H1 (cell line): ENCODE results near the gene CACNA1F. TPM values are rescaled to one million over a fixed set of nuclear protein-coding genes. Genes with fewer than 3 reads are reported as not detected.

Experiments used
- ATF3 ChIP-seq: IDR thresholded peaks from 2 replicates; pipeline ENCODE4 v1.6.1; 2011; ENCODE audit warnings: low read depth, mild to moderate bottlenecking, low read length; ENCODE audit not compliant: insufficient read depth
- CHD2 ChIP-seq: IDR thresholded peaks from 2 replicates; pipeline ENCODE4 v1.6.1; 2012; ENCODE audit warnings: low read length, improper control_type of control experiment
- FOSL1 ChIP-seq: IDR thresholded peaks from 2 replicates; pipeline ENCODE4 v1.6.1; 2011; ENCODE audit warnings: mild to moderate bottlenecking, low read depth, low read length, moderate library complexity; ENCODE audit not compliant: insufficient read depth
- GABPA ChIP-seq: IDR thresholded peaks from 2 replicates; pipeline ENCODE4 v1.6.1; 2011; ENCODE audit warnings: mild to moderate bottlenecking, low read length, moderate library complexity, borderline replicate concordance; ENCODE audit not compliant: insufficient read depth
- KDM1A ChIP-seq: fragments of 200-600, 300-600 bp; sonication (generic); IDR thresholded peaks from 2 replicates; pipeline ENCODE4 v1.7.1; 2016; ENCODE audit warnings: mild to moderate bottlenecking, low read length, borderline replicate concordance
- KDM4A ChIP-seq: IDR thresholded peaks from one replicate; pipeline ENCODE4 v1.7.1; 2012; ENCODE audit warnings: low read depth, mild to moderate bottlenecking, moderate library complexity, low read length, inconsistent platforms; ENCODE audit not compliant: severe bottlenecking
- MAFK ChIP-seq: IDR thresholded peaks from 2 replicates; pipeline ENCODE4 v1.6.1; 2012; ENCODE audit warnings: low read depth, mild to moderate bottlenecking, improper control_type of control experiment, low read length
- MAX ChIP-seq: IDR thresholded peaks from 2 replicates; pipeline ENCODE4 v1.6.1; 2012; ENCODE audit warnings: inconsistent platforms
- NRF1 ChIP-seq: IDR thresholded peaks from 2 replicates; pipeline ENCODE4 v1.6.1; 2011; ENCODE audit warnings: mild to moderate bottlenecking, low read depth, low read length, improper control_type of control experiment
- POLR2AphosphoS5 ChIP-seq: IDR thresholded peaks from 2 replicates; pipeline ENCODE4 v1.6.1; 2011; ENCODE audit warnings: low read depth, low read length
- RAD21 ChIP-seq, 2 experiments: IDR thresholded peaks in 1 of 2; conservative IDR thresholded peaks in 1 of 2; 2 replicates each; pipeline ENCODE4 v1.6.1; 2011; ENCODE audit warnings: low read depth in 2 of 2, low read length in 2 of 2, improper control_type of control experiment in 1 of 2, inconsistent platforms in 1 of 2, mild to moderate bottlenecking in 1 of 2, moderate library complexity in 1 of 2
- RNF2 ChIP-seq: fragments of 200-900, 300-1000 bp; sonication (generic); IDR thresholded peaks from 2 replicates; pipeline ENCODE4 v1.7.1; 2016; ENCODE audit warnings: borderline replicate concordance, low read depth, mild to moderate bottlenecking, antibody characterized with exemption, low read length; ENCODE audit not compliant: poor library complexity, severe bottlenecking; ENCODE audit errors: missing control alignments
- RXRA ChIP-seq: IDR thresholded peaks from 2 replicates; pipeline ENCODE4 v1.6.1; 2011; ENCODE audit warnings: low read depth, mild to moderate bottlenecking, low read length, moderate library complexity; ENCODE audit not compliant: insufficient read depth
- SAP30 ChIP-seq: fragments of 300-600 bp; sonication (generic); IDR thresholded peaks from 2 replicates; pipeline ENCODE4 v1.7.1; 2012; ENCODE audit warnings: low read length, moderate library complexity, mild to moderate bottlenecking, inconsistent platforms; ENCODE audit not compliant: insufficient read depth, insufficient replicate concordance
- SIN3A ChIP-seq, 2 experiments: IDR thresholded peaks in 1 of 2; conservative IDR thresholded peaks in 1 of 2; 2 replicates each; pipeline ENCODE4 v1.6.1; 2011 to 2012; ENCODE audit warnings: low read length in 2 of 2, improper control_type of control experiment in 1 of 2, low read depth in 1 of 2, mild to moderate bottlenecking in 1 of 2
- TAF1 ChIP-seq: IDR thresholded peaks from 2 replicates; pipeline ENCODE4 v1.6.1; 2011; ENCODE audit warnings: mild to moderate bottlenecking, low read depth, low read length
- TAF7 ChIP-seq: optimal IDR thresholded peaks from 2 replicates; pipeline ENCODE3; 2011; ENCODE audit warnings: low read depth, mild to moderate bottlenecking, inconsistent platforms, low read length, moderate library complexity, borderline replicate concordance
- TBP ChIP-seq: IDR thresholded peaks from 2 replicates; pipeline ENCODE4 v1.6.1; 2011; ENCODE audit warnings: low read depth, low read length, improper control_type of control experiment
- TCF12 ChIP-seq: IDR thresholded peaks from 2 replicates; pipeline ENCODE4 v1.6.1; 2011; ENCODE audit warnings: low read depth, mild to moderate bottlenecking, low read length
- TEAD4 ChIP-seq: IDR thresholded peaks from 2 replicates; pipeline ENCODE4 v1.6.1; 2012; ENCODE audit warnings: low read depth, low read length, inconsistent platforms, mixed read lengths
- polyA plus RNA-seq, 7 experiments: library from polyadenylated mRNA; depleted of rRNA in 3 of 7; stranded (reverse) in 5 of 7; unstranded in 2 of 7; fragments of >200 nt in 5 of 7; fragments of 200-250 nt in 2 of 7; gene quantifications; 1 replicate in 5 of 7; 2 replicates in 1 of 7; 4 replicates in 1 of 7; pipeline versions ENCODE4 v1.2.1 to v1.2.3, GENCODE V29; 2011 to 2013; ENCODE audit warnings: missing spikeins in 2 of 7, mixed read lengths in 2 of 7
- total RNA-seq: library from RNA; stranded (reverse); fragmentation: NEBNext Ultra II Directional; extraction: Animal tissue kit (Norgen Biotek cat#: 25700); gene quantifications from 2 replicates; pipeline ENCODE4 v1.2.1, GENCODE V29; 2021

The CACNA1F gene
- total and polyA plus RNA-seq, 2 of the 8 experiments (the other 6 are each of a cell fraction or from before 2014, with no cell fraction given), result 0.59 to 0.84 TPM

GRCh38 chrX:49184294-49185281, 48.6 kb downstream of the CACNA1F start (continued):
- no peak for TF ChIP-seq RNF2
- no peak for TF ChIP-seq KDM4A
- no peak for TF ChIP-seq FOSL1
- TF ChIP-seq MAX, result no peak
- no peak for TF ChIP-seq GABPA
- TF ChIP-seq ATF3, result no peak
- no peak for TF ChIP-seq SIN3A (conservative IDR thresholded peaks at IDR 0.05 in 1 of 2, IDR thresholded peaks at IDR 0.05 in 1 of 2; ENCODE audit: low read depth in 1 of 2, low read length in 2 of 2)
- TF ChIP-seq SAP30, result no peak
- TF ChIP-seq MAFK, result no peak
- no peak for TF ChIP-seq CHD2
- peak; percentile 27 to 38; a peak in 2 of 4 replicates for TF ChIP-seq RAD21 (IDR thresholded peaks at IDR 0.05 in 1 of 2, conservative IDR thresholded peaks at IDR 0.05 in 1 of 2; ENCODE audit: low read depth in 2 of 2, low read length in 2 of 2)
- no peak for TF ChIP-seq TCF12
- TF ChIP-seq RXRA, result no peak
- no peak for TF ChIP-seq NRF1
- TF ChIP-seq TEAD4, result no peak
- peak; percentile 53; the same call in 1 of the 2 replicates for TF ChIP-seq TBP
- peak; percentile 60 for TF ChIP-seq TAF7
- TF ChIP-seq TAF1, result peak; percentile 70
- TF ChIP-seq KDM1A, result no peak
- 0 out of 2 replicates have a peak, but pooled peaks have one; percentile 50 for TF ChIP-seq POLR2AphosphoS5
